Measurements from ENCODE around the gene ALDH3A1. TPM values are rescaled to one million over a fixed set of nuclear protein-coding genes. Genes with fewer than 3 reads are reported as not detected.

ALDH3A1 gene
- total RNA-seq, 2 experiments from 2014 or later, result not detected

DNA sequence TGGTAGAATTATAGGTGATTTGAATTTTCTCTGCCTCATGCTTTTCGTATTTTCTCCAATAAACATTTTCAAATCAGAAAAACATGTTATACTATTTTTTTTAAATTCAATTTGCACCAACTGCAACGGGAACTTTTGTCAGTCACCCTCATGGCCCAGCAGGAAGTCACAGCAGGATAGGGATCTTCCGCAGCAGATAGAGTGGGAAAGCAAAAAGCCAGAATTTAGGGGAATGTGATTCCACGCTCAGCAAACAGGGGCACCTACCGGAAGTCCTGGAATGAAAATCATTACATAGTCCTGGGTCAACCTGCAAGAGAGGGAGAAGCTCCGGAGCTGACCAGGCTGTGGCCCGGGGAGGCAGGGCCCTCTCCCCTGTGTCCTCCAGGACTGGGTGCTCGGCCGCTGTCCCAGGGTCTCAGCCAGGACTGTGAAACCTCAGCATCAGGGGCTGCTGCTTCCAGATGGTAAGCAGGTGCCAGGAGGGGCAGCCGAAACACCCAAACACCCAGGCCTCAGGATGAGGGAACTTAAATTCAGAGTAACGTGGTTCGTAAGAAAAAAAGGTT, 35.6 kb downstream of the ALDH3A1 start:
- Histone ChIP-seq H3K27ac (ENCODE audit: low read depth in 1 of 2, low read length in 2 of 2) (no peak overlapping the region), H3K4me1 (ENCODE audit: insufficient read depth, low read length) (no peaks in the 10 kb centered on the region), H3K9me3 (ENCODE audit: control insufficient read depth in 1 of 2, insufficient read depth in 1 of 2, low read length in 2 of 2) (no peaks in the 10 kb centered on the region), H3K4me3 (ENCODE audit: low read length) (no peak overlapping the region), H3K36me3 (ENCODE audit: insufficient read depth, low read length) (no peaks in the 10 kb centered on the region), H3K27me3 (ENCODE audit: control insufficient read depth in 1 of 2, insufficient read depth in 2 of 2, low read length in 2 of 2) (no peaks in the 10 kb centered on the region)
- intact Hi-C loops (cut with DNase I, micrococcal nuclease), result no loop called here
- H3K4me1 Mint-ChIP-seq (ENCODE audit: low read depth), result no peaks in the 10 kb centered on the region
- ChIA-PET POLR2A (no interaction called here), CTCF (no interaction called here)
- no peaks in the 10 kb centered on the region for H3K9me3 Mint-ChIP-seq
- no peak overlapping the region for H3K27ac Mint-ChIP-seq
- no peaks in the 10 kb centered on the region for H3K27me3 Mint-ChIP-seq
- no peak for DNase-seq
- no peak for TF ChIP-seq CTCF (IDR thresholded peaks at IDR 0.05)
- no peak overlapping the region for H3K4me3 Mint-ChIP-seq
- no peaks in the 10 kb centered on the region for H3K36me3 Mint-ChIP-seq (ENCODE audit: low read depth)
- no peak for ATAC-seq (ENCODE audit: poor library complexity)

DNA sequence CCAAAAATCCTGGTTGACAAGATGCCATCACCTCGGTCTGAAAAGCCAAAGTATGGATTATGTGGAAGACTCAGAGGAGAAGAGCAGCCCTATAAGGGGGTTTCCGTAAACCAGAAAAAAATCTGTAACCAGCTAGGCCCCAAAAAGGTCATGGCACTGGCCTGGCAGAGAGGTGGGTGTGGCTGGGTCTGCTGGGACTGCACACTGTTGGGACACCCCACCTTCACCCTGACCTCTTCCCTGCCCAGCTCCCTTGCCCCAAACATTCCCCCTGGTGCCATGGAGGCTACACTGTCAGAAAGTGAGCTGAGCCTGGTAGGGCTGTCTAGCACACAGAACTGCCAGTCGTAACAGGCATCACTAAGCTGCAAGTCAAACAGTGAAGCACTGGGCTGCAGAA, 38.3 kb downstream of the ALDH3A1 start:
- no peak overlapping the region for H3K27ac Mint-ChIP-seq
- Histone ChIP-seq H3K9me3 (ENCODE audit: control insufficient read depth in 1 of 2, insufficient read depth in 1 of 2, low read length in 2 of 2) (no peaks in the 10 kb centered on the region), H3K36me3 (ENCODE audit: insufficient read depth, low read length) (no peaks in the 10 kb centered on the region), H3K27me3 (ENCODE audit: control insufficient read depth in 1 of 2, insufficient read depth in 2 of 2, low read length in 2 of 2) (no peaks in the 10 kb centered on the region), H3K27ac (ENCODE audit: low read depth in 1 of 2, low read length in 2 of 2) (no peak overlapping the region), H3K4me3 (ENCODE audit: low read length) (no peak overlapping the region), H3K4me1 (ENCODE audit: insufficient read depth, low read length) (no peaks in the 10 kb centered on the region)
- TF ChIP-seq CTCF (IDR thresholded peaks at IDR 0.05), result no peak
- ChIA-PET POLR2A (no interaction called here), CTCF (no interaction called here)
- ATAC-seq (ENCODE audit: poor library complexity) (no peak), DNase-seq (no peak)
- H3K27me3 Mint-ChIP-seq, result no peaks in the 10 kb centered on the region
- H3K9me3 Mint-ChIP-seq, result no peaks in the 10 kb centered on the region
- intact Hi-C loops (cut with DNase I, micrococcal nuclease), result no loop called here
- H3K4me1 Mint-ChIP-seq (ENCODE audit: low read depth), result no peaks in the 10 kb centered on the region
- H3K36me3 Mint-ChIP-seq (ENCODE audit: low read depth), result no peaks in the 10 kb centered on the region
- H3K4me3 Mint-ChIP-seq, result no peak overlapping the region

GRCh38 chr17:19708431-19709175, 39.5 kb downstream of the ALDH3A1 start:
- no peaks in the 10 kb centered on the region for H3K9me3 ChIP-seq (ENCODE audit: control insufficient read depth in 1 of 2, insufficient read depth in 1 of 2, low read length in 2 of 2)
- no peak for ATAC-seq (ENCODE audit: poor library complexity)
- Mint-ChIP-seq H3K27me3 (no peaks in the 10 kb centered on the region), H3K36me3 (ENCODE audit: low read depth) (no peaks in the 10 kb centered on the region), H3K9me3 (no peaks in the 10 kb centered on the region), H3K4me3 (no peak overlapping the region), H3K27ac (no peak overlapping the region), H3K4me1 (ENCODE audit: low read depth) (no peaks in the 10 kb centered on the region)
- no peak overlapping the region for H3K4me3 ChIP-seq (ENCODE audit: low read length)
- TF ChIP-seq CTCF (IDR thresholded peaks at IDR 0.05), result no peak
- intact Hi-C loops (cut with DNase I, micrococcal nuclease), result no loop called here
- ChIA-PET CTCF (no interaction called here), POLR2A (no interaction called here)
- H3K27ac ChIP-seq (ENCODE audit: low read depth in 1 of 2, low read length in 2 of 2), result no peak overlapping the region
- H3K27me3 ChIP-seq (ENCODE audit: control insufficient read depth in 1 of 2, insufficient read depth in 2 of 2, low read length in 2 of 2), result no peaks in the 10 kb centered on the region
- DNase-seq, result no peak
- H3K36me3 ChIP-seq (ENCODE audit: insufficient read depth, low read length), result no peaks in the 10 kb centered on the region
- no peaks in the 10 kb centered on the region for H3K4me1 ChIP-seq (ENCODE audit: insufficient read depth, low read length)
